Natural killer cell (primary cell): ENCODE results near the gene DIABLO. TPM values are rescaled to one million over a fixed set of nuclear protein-coding genes. Genes with fewer than 3 reads are reported as not detected.

Source experiments
- ATAC-seq, 3 donors: fragments of 150-1000 bp in 2 of 3; fragments of 200-7000 bp in 1 of 3; cut with Tn5 transposase; 1 replicate in 1 of 3; 2 replicates in 2 of 3; pipeline ENCODE4 v1.10.0; 2021; ENCODE audit warnings: mild to moderate bottlenecking in 2 of 3, moderate library complexity in 2 of 3
- DNase-seq, 2 donors: peaks; one replicate each; pipeline versions ENCODE4 v3.0.0 to v3.0.0-alpha.2; 2013 to 2021; ENCODE audit warnings: mixed read lengths in 1 of 2
- H3K27ac ChIP-seq: one replicate; pipeline ENCODE4 v1.5.1; 2013; ENCODE audit warnings: mild to moderate bottlenecking, low read length
- H3K27me3 ChIP-seq: one replicate; pipeline ENCODE4 v1.6.1; 2013; ENCODE audit warnings: low read length; ENCODE audit not compliant: control insufficient read depth, insufficient read depth
- H3K36me3 ChIP-seq: one replicate; pipeline ENCODE4 v1.6.1; 2013; ENCODE audit warnings: low read length; ENCODE audit not compliant: control insufficient read depth, insufficient read depth
- H3K4me1 ChIP-seq: one replicate; pipeline ENCODE4 v1.6.1; 2013; ENCODE audit warnings: low read length; ENCODE audit not compliant: control insufficient read depth, insufficient read depth
- H3K4me3 ChIP-seq: one replicate; pipeline ENCODE4 v1.5.1; 2013; ENCODE audit warnings: low read length
- H3K9me3 ChIP-seq: one replicate; pipeline ENCODE4 v1.6.1; 2013; ENCODE audit warnings: low read length; ENCODE audit not compliant: control insufficient read depth, insufficient read depth
- H3K27ac Mint-ChIP-seq, 2 donors: one replicate each; pipeline ENCODE4 v1.8.0; 2022; ENCODE audit warnings: mild to moderate bottlenecking in 2 of 2, mixed read lengths in 2 of 2, moderate library complexity in 1 of 2
- H3K27me3 Mint-ChIP-seq, 2 donors: one replicate each; pipeline ENCODE4 v1.8.0; 2022; ENCODE audit warnings: low read depth in 2 of 2, mixed read lengths in 2 of 2
- H3K36me3 Mint-ChIP-seq: one replicate; pipeline ENCODE4 v1.8.0; 2022; ENCODE audit warnings: mixed read lengths
- H3K4me1 Mint-ChIP-seq, 2 donors: one replicate each; pipeline ENCODE4 v1.8.0; 2022; ENCODE audit warnings: mixed read lengths in 2 of 2
- H3K4me3 Mint-ChIP-seq: one replicate; pipeline ENCODE4 v1.8.0; 2022; ENCODE audit warnings: mild to moderate bottlenecking, moderate library complexity, mixed read lengths
- H3K9me3 Mint-ChIP-seq, 2 donors: one replicate each; pipeline ENCODE4 v1.8.0; 2022; ENCODE audit warnings: mixed read lengths in 2 of 2
- CTCF ChIP-seq: fragments of 200-600 bp; IDR thresholded peaks from one replicate; pipeline ENCODE4 v1.8.0; 2022; ENCODE audit warnings: antibody characterized with exemption
- WGBS: methylation state at CpG from one replicate; pipeline ENCODE4 v1.1.7; 2013; ENCODE audit warnings: missing lambda C conversion rate; ENCODE audit not compliant: insufficient coverage; 5-methylcytosine and 5-hydroxymethylcytosine counted together
- intact Hi-C: fragments of 100-400 bp; cut with micrococcal nuclease; formaldehyde crosslinking; loops from one replicate; pipeline ENCODE4 v1.14.2; 2022
- total RNA-seq, 4 donors: library from RNA; stranded (reverse); fragments of 120-200 nt in 1 of 4; gene quantifications; one replicate each; pipeline versions ENCODE4 v1.2.3 to v1.2.4, GENCODE V29; 2013 to 2022

Gene DIABLO
- total RNA-seq, 3 donors from 2014 or later (not counting 1 experiment from before 2014, with no cell fraction given) = 84.8 to 102 (median 101) TPM

- no peak for TF ChIP-seq CTCF
- Histone ChIP-seq H3K36me3 (peaks cover 31% of the 10 kb centered on the region), H3K9me3 (no peaks in the 10 kb centered on the region), H3K27ac (peak overlapping the region; percentile 4), H3K4me1 (peaks cover 32% of the 10 kb centered on the region), H3K27me3 (no peaks in the 10 kb centered on the region), H3K4me3 (peak overlapping the region; percentile 4)
- Mint-ChIP-seq H3K27ac (peak overlapping the region; percentile 53 to 84), H3K4me3 (peak overlapping the region; percentile 88), H3K36me3 (peaks cover 3% of the 10 kb centered on the region), H3K27me3 (no peaks in the 10 kb centered on the region), H3K4me1 (peaks cover 31 to 42% of the 10 kb centered on the region in 2 donors), H3K9me3 (no peaks in the 10 kb centered on the region)
- peak; percentile 55 to 89 for DNase-seq
- intact Hi-C loops = loop anchor here (2.0 to 5.0 kb wide), 3 partner anchors 39 to 1540 kb away; partner anchors contain the start of genes MLEC, VPS33A and ZCCHC8
- WGBS = 30% methylated on average over 17 of the region's 17 CpGs
- peak in 2 of 3 donors; percentile 2 to 27 for ATAC-seq
Measured at GRCh38 chr12:122227341-122227740, 1.5 kb upstream of the DIABLO start.

GRCh38 chr12:122226366-122227125, 694 bp upstream of the DIABLO start:
- H3K4me3 ChIP-seq = peak overlapping the region; percentile 25
- 10% methylated on average over 55 of the region's 55 CpGs for WGBS
- H3K36me3 ChIP-seq = peaks cover 32% of the 10 kb centered on the region
- intact Hi-C loops = loop anchor here (2.0 to 5.0 kb wide), 3 partner anchors 40 to 1539 kb away; partner anchors contain the start of genes MLEC, VPS33A and ZCCHC8
- H3K4me1 ChIP-seq = peaks cover 32% of the 10 kb centered on the region
- H3K4me3 Mint-ChIP-seq = peak overlapping the region; percentile 88
- peak overlapping the region; percentile 84 to 99 for H3K27ac Mint-ChIP-seq
- H3K36me3 Mint-ChIP-seq = no peaks in the 10 kb centered on the region
- ATAC-seq = no peak
- no peaks in the 10 kb centered on the region for H3K9me3 ChIP-seq
- TF ChIP-seq CTCF = no peak
- peak overlapping the region; percentile 9 for H3K27ac ChIP-seq
- peaks cover 37 to 42% of the 10 kb centered on the region in 2 donors for H3K4me1 Mint-ChIP-seq
- peak in 1 of 2 donors; percentile 20 for DNase-seq
- no peaks in the 10 kb centered on the region for H3K9me3 Mint-ChIP-seq
- H3K27me3 Mint-ChIP-seq = no peaks in the 10 kb centered on the region
- no peaks in the 10 kb centered on the region for H3K27me3 ChIP-seq

- ATAC-seq (no peak), DNase-seq (no peak)
- no CpG with 5 or more reads among the region's 1 CpG for WGBS
- Histone ChIP-seq H3K36me3 (peaks cover 68% of the 10 kb centered on the region), H3K9me3 (no peaks in the 10 kb centered on the region), H3K27ac (no peak overlapping the region), H3K27me3 (no peaks in the 10 kb centered on the region), H3K4me3 (no peak overlapping the region), H3K4me1 (no peaks in the 10 kb centered on the region)
- no peak overlapping the region for H3K4me3 Mint-ChIP-seq
- intact Hi-C loops = no loop called here
- H3K27me3 Mint-ChIP-seq = no peaks in the 10 kb centered on the region
- no peaks in the 10 kb centered on the region for H3K9me3 Mint-ChIP-seq
- TF ChIP-seq CTCF = no peak
- H3K27ac Mint-ChIP-seq = no peak overlapping the region
- peaks cover 18% of the 10 kb centered on the region for H3K36me3 Mint-ChIP-seq
- peaks cover 0 to 6% of the 10 kb centered on the region in 2 donors for H3K4me1 Mint-ChIP-seq
Measured at GRCh38 chr12:122216445-122216844, 9.4 kb downstream of the DIABLO start.
